Heart left ventricle (tissue), 13 donors: ENCODE data around the gene SETBP1.

Experiments
- POLR2A ChIP-seq, 2 donors: fragments of 450-650 bp; IDR thresholded peaks; one replicate each; pipeline ENCODE4 v1.6.1; 2017; ENCODE audit warnings: antibody characterized with exemption in 2 of 2, mild to moderate bottlenecking in 2 of 2, moderate library complexity in 2 of 2
- TF ChIP-seq, protein P1 (sequence below), 12 donors: fragments of 200-600 bp; sonication (generic) in 4 of 12; IDR thresholded peaks; one replicate each; pipeline versions ENCODE4 v1.5.0 to v1.8.0; 2018 to 2022; ENCODE audit warnings: antibody characterized with exemption in 12 of 12, mild to moderate bottlenecking in 5 of 12
- donor health status: ischemic (EF 13 %, LVEDD 7.1; RV severe dilation, severe dysfunction).
- donor health status: DM: no; HTN: yes; CAD: no.
- donor health status: DM: no; HTN: no; CAD: no.
- donor health status: ischemic (EF 25% LVEDD 6.9; RV normal size, moderate dysfunction).
- donor health status: ischemic (EF 25% LVEDD 5.7; RV mildly dilated, moderate dysfunction).
- donor health status: ischemic (EF 35%, LVEDD 5.7; RV mildly dilated, moderate dysfunction).
- donor health status: nonischemic (EF 11% LVEDD 7.7; RV severe dilation, severe dysfunction).
- donor health status: DM: yes; HTN: yes; CAD: no.
- donor health status: PGD.
- donor health status: ischemic (EF 29% LVEDD 5.4; RV normal size, mild dysfunction).
- donor health status: nonischemic (EF 23%, LVEDD 6.1; RV moderate dilation, normal function).

GRCh38 chr18:44691148-44691925 lies 10.6 kb downstream of the SETBP1 start:
- TF ChIP-seq, protein P1, sequence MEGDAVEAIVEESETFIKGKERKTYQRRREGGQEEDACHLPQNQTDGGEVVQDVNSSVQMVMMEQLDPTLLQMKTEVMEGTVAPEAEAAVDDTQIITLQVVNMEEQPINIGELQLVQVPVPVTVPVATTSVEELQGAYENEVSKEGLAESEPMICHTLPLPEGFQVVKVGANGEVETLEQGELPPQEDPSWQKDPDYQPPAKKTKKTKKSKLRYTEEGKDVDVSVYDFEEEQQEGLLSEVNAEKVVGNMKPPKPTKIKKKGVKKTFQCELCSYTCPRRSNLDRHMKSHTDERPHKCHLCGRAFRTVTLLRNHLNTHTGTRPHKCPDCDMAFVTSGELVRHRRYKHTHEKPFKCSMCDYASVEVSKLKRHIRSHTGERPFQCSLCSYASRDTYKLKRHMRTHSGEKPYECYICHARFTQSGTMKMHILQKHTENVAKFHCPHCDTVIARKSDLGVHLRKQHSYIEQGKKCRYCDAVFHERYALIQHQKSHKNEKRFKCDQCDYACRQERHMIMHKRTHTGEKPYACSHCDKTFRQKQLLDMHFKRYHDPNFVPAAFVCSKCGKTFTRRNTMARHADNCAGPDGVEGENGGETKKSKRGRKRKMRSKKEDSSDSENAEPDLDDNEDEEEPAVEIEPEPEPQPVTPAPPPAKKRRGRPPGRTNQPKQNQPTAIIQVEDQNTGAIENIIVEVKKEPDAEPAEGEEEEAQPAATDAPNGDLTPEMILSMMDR (IDR thresholded peaks at IDR 0.05), result no peak
- no peak for TF ChIP-seq POLR2A (IDR thresholded peaks at IDR 0.05)
